Type B pancreatic cell (in vitro differentiated cells): ENCODE data around the gene MPPED1. TPM values are rescaled to one million over a fixed set of nuclear protein-coding genes. Genes with fewer than 3 reads are reported as not detected.

ENCODE experiments used
- DNase-seq: peaks from one replicate; pipeline ENCODE4 v3.0.0; 2021; ENCODE audit warnings: mixed read lengths; ENCODE audit not compliant: unreplicated experiment; ENCODE audit errors: extremely low spot score
- H3K27ac Mint-ChIP-seq: 2 replicates; pipeline ENCODE4 v1.8.0; 2021; ENCODE audit warnings: mild to moderate bottlenecking, mixed read lengths
- H3K27me3 Mint-ChIP-seq: 2 replicates; pipeline ENCODE4 v1.8.0; 2021; ENCODE audit warnings: mixed read lengths
- H3K36me3 Mint-ChIP-seq: 2 replicates; pipeline ENCODE4 v1.8.0; 2021; ENCODE audit warnings: mixed read lengths
- H3K4me1 Mint-ChIP-seq: one replicate; pipeline ENCODE4 v1.8.0; 2021; ENCODE audit warnings: mixed read lengths; ENCODE audit not compliant: unreplicated experiment
- H3K4me3 Mint-ChIP-seq: 2 replicates; pipeline ENCODE4 v1.8.0; 2021; ENCODE audit warnings: mild to moderate bottlenecking, mixed read lengths
- H3K9me3 Mint-ChIP-seq: 2 replicates; pipeline ENCODE4 v1.8.0; 2021; ENCODE audit warnings: mixed read lengths
- total RNA-seq: library from RNA; stranded (reverse); gene quantifications from 2 replicates; pipeline ENCODE4 v1.2.1, GENCODE V29; 2021; ENCODE audit warnings: low replicate concordance
- TF ChIP-seq, protein P1 (sequence below): fragments of 200-600 bp; sonication (generic); conservative IDR thresholded peaks from 2 replicates; pipeline ENCODE4 v1.5.0; 2021; ENCODE audit warnings: antibody characterized with exemption, mild to moderate bottlenecking

MPPED1 gene
- total RNA-seq, 1 donor from 2014 or later = 1.2 TPM

- no peaks in the 10 kb centered on the region for H3K36me3 Mint-ChIP-seq
- H3K27me3 Mint-ChIP-seq = peaks cover under 1% of the 10 kb centered on the region
- no peak for DNase-seq
- no peak overlapping the region for H3K27ac Mint-ChIP-seq
- H3K4me1 Mint-ChIP-seq = peaks cover 3% of the 10 kb centered on the region
- no peak overlapping the region for H3K4me3 Mint-ChIP-seq
- H3K9me3 Mint-ChIP-seq = no peaks in the 10 kb centered on the region
- TF ChIP-seq, protein P1, sequence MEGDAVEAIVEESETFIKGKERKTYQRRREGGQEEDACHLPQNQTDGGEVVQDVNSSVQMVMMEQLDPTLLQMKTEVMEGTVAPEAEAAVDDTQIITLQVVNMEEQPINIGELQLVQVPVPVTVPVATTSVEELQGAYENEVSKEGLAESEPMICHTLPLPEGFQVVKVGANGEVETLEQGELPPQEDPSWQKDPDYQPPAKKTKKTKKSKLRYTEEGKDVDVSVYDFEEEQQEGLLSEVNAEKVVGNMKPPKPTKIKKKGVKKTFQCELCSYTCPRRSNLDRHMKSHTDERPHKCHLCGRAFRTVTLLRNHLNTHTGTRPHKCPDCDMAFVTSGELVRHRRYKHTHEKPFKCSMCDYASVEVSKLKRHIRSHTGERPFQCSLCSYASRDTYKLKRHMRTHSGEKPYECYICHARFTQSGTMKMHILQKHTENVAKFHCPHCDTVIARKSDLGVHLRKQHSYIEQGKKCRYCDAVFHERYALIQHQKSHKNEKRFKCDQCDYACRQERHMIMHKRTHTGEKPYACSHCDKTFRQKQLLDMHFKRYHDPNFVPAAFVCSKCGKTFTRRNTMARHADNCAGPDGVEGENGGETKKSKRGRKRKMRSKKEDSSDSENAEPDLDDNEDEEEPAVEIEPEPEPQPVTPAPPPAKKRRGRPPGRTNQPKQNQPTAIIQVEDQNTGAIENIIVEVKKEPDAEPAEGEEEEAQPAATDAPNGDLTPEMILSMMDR = no peak
Observed at GRCh38 chr22:43477966-43478365, 66.2 kb downstream of the MPPED1 start.

- Mint-ChIP-seq H3K4me3 (no peak overlapping the region), H3K27me3 (no peaks in the 10 kb centered on the region), H3K4me1 (peaks cover 3% of the 10 kb centered on the region), H3K36me3 (no peaks in the 10 kb centered on the region), H3K9me3 (no peaks in the 10 kb centered on the region), H3K27ac (no peak overlapping the region)
- no peak for DNase-seq
- TF ChIP-seq, protein P1 = no peak
Observed at GRCh38 chr22:43478621-43479300, 66.9 kb downstream of the MPPED1 start.

DNA sequence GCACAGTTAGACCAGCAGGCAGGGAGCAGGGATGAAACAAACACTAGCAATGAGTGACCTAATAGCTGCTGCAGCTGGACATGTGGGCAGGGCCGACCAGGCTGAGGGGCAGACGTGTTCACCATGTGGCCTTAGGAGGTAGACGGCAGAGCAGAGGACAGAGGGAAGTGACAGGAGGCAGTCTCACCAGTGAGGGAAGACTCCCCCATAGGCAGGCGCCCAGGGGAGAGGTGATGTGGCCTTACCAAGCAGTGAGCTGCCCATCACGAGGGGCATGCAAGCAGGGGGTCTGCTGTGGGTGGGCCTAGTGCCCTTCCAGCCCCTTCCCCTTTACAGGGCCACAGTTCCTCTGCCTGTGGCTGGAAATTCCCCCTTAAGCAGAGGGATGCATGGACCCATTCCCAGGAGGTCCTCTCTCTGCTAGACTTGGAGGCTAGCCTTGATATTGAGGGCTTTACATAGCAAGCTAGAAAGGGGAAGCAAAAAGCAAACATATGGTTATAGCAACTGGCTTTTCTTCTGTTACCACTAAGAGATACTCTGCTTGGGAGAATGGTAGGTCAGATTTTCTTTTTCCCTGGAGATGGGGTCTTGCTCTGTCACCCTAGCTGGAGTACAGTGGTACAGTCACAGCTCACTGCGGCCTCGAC lies 67.6 kb downstream of the MPPED1 start:
- Mint-ChIP-seq H3K4me3 (no peak overlapping the region), H3K27me3 (no peaks in the 10 kb centered on the region), H3K27ac (no peak overlapping the region), H3K4me1 (peaks cover 3% of the 10 kb centered on the region), H3K9me3 (no peaks in the 10 kb centered on the region), H3K36me3 (no peaks in the 10 kb centered on the region)
- TF ChIP-seq, protein P1 = no peak
- DNase-seq = no peak

DNA sequence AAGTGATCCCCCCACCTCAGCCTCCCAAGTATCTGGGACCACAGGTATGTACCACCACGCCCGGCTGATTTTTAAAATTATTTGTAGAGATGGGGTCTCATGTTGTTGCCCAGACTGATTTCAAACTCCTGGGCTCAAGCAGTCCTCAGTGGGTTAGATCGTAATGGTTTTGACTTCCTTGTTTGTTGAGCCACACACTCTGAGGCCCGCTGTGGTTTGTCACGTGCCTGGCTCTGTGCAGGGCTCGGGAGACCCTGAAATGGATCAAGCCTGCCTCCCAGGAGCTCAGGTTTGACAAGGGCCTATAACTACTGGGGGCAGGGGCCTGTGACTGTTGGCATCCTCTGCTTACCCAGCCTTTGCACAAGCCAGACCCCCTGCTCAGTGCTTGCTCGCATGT lies 68.1 kb downstream of the MPPED1 start:
- DNase-seq = no peak
- no peaks in the 10 kb centered on the region for H3K9me3 Mint-ChIP-seq
- H3K36me3 Mint-ChIP-seq = no peaks in the 10 kb centered on the region
- H3K4me3 Mint-ChIP-seq = no peak overlapping the region
- H3K27me3 Mint-ChIP-seq = no peaks in the 10 kb centered on the region
- TF ChIP-seq, protein P1 = no peak
- H3K4me1 Mint-ChIP-seq = peaks cover 3% of the 10 kb centered on the region
- H3K27ac Mint-ChIP-seq = no peak overlapping the region

DNA sequence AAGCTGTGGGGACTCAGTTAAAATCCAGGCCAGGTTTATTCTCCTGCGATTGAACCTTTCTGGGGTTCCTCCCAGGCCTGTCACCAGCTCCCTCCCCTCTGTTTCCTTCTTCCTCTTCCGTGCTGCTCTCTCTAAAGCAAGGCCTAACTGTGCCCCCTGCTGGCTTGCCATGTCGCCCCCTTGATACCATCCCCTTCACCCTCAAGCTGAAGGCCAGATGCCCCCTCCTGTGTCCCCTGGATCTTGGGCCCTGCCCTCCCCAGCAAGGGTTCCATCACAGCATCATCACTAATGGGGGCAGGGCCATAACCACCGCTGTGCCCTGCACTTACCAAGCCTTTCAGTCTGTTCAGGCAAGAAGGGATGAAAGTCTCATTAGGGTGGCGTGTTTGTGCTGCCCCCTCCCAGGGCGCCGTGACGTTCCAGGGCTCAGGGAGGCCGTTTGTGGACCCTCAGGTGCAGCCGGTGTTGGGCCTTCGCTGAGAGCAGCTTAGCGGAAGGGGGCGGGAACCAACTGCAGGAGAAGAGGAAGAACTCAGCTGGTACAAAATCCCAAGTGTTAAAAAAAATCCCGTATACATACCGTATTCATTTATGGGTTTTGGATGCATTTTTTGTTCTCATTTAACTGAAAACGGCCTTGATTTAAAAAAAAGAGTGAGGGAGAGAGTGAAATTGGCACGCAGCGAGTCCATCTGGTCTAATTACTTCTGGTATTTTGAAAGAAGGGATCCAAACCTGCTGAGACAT lies 69.9 kb downstream of the MPPED1 start:
- H3K9me3 Mint-ChIP-seq = no peaks in the 10 kb centered on the region
- TF ChIP-seq, protein P1 = peak; percentile 47
- no peak overlapping the region for H3K27ac Mint-ChIP-seq
- H3K4me3 Mint-ChIP-seq = no peak overlapping the region
- no peak for DNase-seq
- peaks cover 5% of the 10 kb centered on the region for H3K27me3 Mint-ChIP-seq
- H3K4me1 Mint-ChIP-seq = peaks cover 3% of the 10 kb centered on the region
- no peaks in the 10 kb centered on the region for H3K36me3 Mint-ChIP-seq
